Esophagus squamous epithelium (tissue), 4 donors: ENCODE data around the gene USB1.

ENCODE experiments used
- CTCF ChIP-seq, 6 experiments: fragments of 450-650 bp in 4 of 6; fragments of 200-600 bp in 2 of 6; sonication (generic) in 2 of 6; IDR thresholded peaks; one replicate each; pipeline ENCODE4 v1.5.1; 2016 to 2019; ENCODE audit warnings: antibody characterized with exemption in 6 of 6, mild to moderate bottlenecking in 4 of 6, moderate library complexity in 4 of 6
- POLR2A ChIP-seq, 4 donors: fragments of 450-650 bp; IDR thresholded peaks; one replicate each; pipeline ENCODE4 v1.6.1; 2017; ENCODE audit warnings: antibody characterized with exemption in 4 of 4, mild to moderate bottlenecking in 4 of 4, moderate library complexity in 3 of 4

GRCh38 chr16:58056580-58056979, 55.4 kb downstream of the USB1 start:
- no peak for TF ChIP-seq CTCF (IDR thresholded peaks at IDR 0.05)
- no peak for TF ChIP-seq POLR2A (IDR thresholded peaks at IDR 0.05)
